GM21360 (cell line): Measurements from ENCODE around the gene AACS.

ENCODE experiments used
- ATAC-seq: cut with Tn5 transposase; IDR thresholded peaks from one replicate; pipeline ENCODE4 v1.9.1; 2021; ENCODE audit warnings: mild to moderate bottlenecking, moderate library complexity; ENCODE audit not compliant: unreplicated experiment

Gene AACS

GRCh38 chr12:125183187-125184067, 118.2 kb downstream of the AACS start:
- ATAC-seq, result peak; percentile 62

GRCh38 chr12:125184213-125184967, 119.2 kb downstream of the AACS start:
- no peak for ATAC-seq

- no peak for ATAC-seq
Observed at GRCh38 chr12:125185311-125185739, 120.1 kb downstream of the AACS start.

- ATAC-seq, result peak; percentile 67
Observed at GRCh38 chr12:125185740-125186470, 120.7 kb downstream of the AACS start, which contains the start of gene TMEM132B. TMEM132B (plus strand) TSS chr12:125186386.

- ATAC-seq, result peak; percentile 16
Observed at GRCh38 chr12:125186471-125187147, 121.4 kb downstream of the AACS start.

- no peak for ATAC-seq
Observed at GRCh38 chr12:125187148-125187745, 122.0 kb downstream of the AACS start.

GRCh38 chr12:125187780-125188741, 122.8 kb downstream of the AACS start:
- ATAC-seq, result no peak

GRCh38 chr12:125189015-125189414, 123.8 kb downstream of the AACS start:
- ATAC-seq, result no peak

- no peak for ATAC-seq
Observed at GRCh38 chr12:125189502-125189901, 124.3 kb downstream of the AACS start.

GRCh38 chr12:125191361-125192087, 126.3 kb downstream of the AACS start:
- ATAC-seq, result no peak

GRCh38 chr12:125192690-125193221, 127.5 kb downstream of the AACS start:
- ATAC-seq, result no peak
